HG03175 (cell line): Measurements from ENCODE around the gene SLC25A40.

Source experiments
- ATAC-seq: cut with Tn5 transposase; IDR thresholded peaks from one replicate; pipeline ENCODE4 v1.9.1; 2021; ENCODE audit warnings: mild to moderate bottlenecking, moderate library complexity; ENCODE audit not compliant: unreplicated experiment

The SLC25A40 gene

GRCh38 chr7:87785368-87785995 lies 90.7 kb downstream of the SLC25A40 start:
- no peak for ATAC-seq

GRCh38 chr7:87784424-87784823 lies 91.7 kb downstream of the SLC25A40 start:
- ATAC-seq, result no peak
